Skeletal muscle cell (primary cell): ENCODE data around the gene CFAP57.
A peak's percentile ranks its signal among the peaks of the same experiment; 100 is the strongest.

ENCODE experiments used
- DNase-seq: peaks from one replicate; pipeline ENCODE4 v3.0.0-alpha.2; 2010; ENCODE audit warnings: low read depth
- H3K4me3 ChIP-seq: 2 replicates; pipeline ENCODE4 v1.5.1; 2011; ENCODE audit warnings: low read depth, mild to moderate bottlenecking, control low read depth, low read length, moderate library complexity

Gene CFAP57

GRCh38 chr1:43288058-43288784 lies 116.1 kb downstream of the CFAP57 start:
- DNase-seq = no peak
- no peak overlapping the region for H3K4me3 ChIP-seq

- no peak for DNase-seq
- no peak overlapping the region for H3K4me3 ChIP-seq
Observed at GRCh38 chr1:43288785-43289706, 116.9 kb downstream of the CFAP57 start.

GRCh38 chr1:43292216-43292615 lies 120.1 kb downstream of the CFAP57 start:
- no peak overlapping the region for H3K4me3 ChIP-seq
- DNase-seq = no peak

GRCh38 chr1:43292679-43293078 lies 120.5 kb downstream of the CFAP57 start:
- H3K4me3 ChIP-seq = no peak overlapping the region
- no peak for DNase-seq

- no peak for DNase-seq
- no peak overlapping the region for H3K4me3 ChIP-seq
Observed at GRCh38 chr1:43293176-43293575, 121.0 kb downstream of the CFAP57 start.

GRCh38 chr1:43293896-43294760 lies 122.0 kb downstream of the CFAP57 start:
- DNase-seq = peak; percentile 17

GRCh38 chr1:43294761-43295160 lies 122.6 kb downstream of the CFAP57 start:
- no peak for DNase-seq
- H3K4me3 ChIP-seq = no peak overlapping the region

More at GRCh38 chr1:43293896-43294760, 122.0 kb downstream of the CFAP57 start:
- no peak overlapping the region for H3K4me3 ChIP-seq

- no peak overlapping the region for H3K4me3 ChIP-seq
- DNase-seq = no peak
Observed at GRCh38 chr1:43296207-43296606, 124.1 kb downstream of the CFAP57 start.

GRCh38 chr1:43298055-43298454 lies 125.9 kb downstream of the CFAP57 start:
- H3K4me3 ChIP-seq = no peak overlapping the region
- no peak for DNase-seq

- H3K4me3 ChIP-seq = no peak overlapping the region
- DNase-seq = no peak
Observed at GRCh38 chr1:43299101-43299500, 127.0 kb downstream of the CFAP57 start.

- no peak for DNase-seq
- H3K4me3 ChIP-seq = no peak within 1 kb of the TSS
Observed at GRCh38 chr1:43300378-43301094, 128.4 kb downstream of the CFAP57 start, which contains the start of gene TIE1. TSS of gene TIE1 (plus strand) at chr1:43300982. CDS start at chr1:43301072, 90 bp downstream.

- no peak overlapping the region for H3K4me3 ChIP-seq
- no peak for DNase-seq
Observed at GRCh38 chr1:43302201-43302600, 130.1 kb downstream of the CFAP57 start.

GRCh38 chr1:43302721-43303470 lies 130.8 kb downstream of the CFAP57 start:
- H3K4me3 ChIP-seq = no peak overlapping the region
- no peak for DNase-seq

- H3K4me3 ChIP-seq = no peak overlapping the region
- DNase-seq = no peak
Observed at GRCh38 chr1:43303471-43304313, 131.6 kb downstream of the CFAP57 start.
